SKM-1 (cell line): ENCODE results near the gene TBC1D5.

Source experiments
- DNase-seq: peaks from one replicate; lab custom pipeline; 2025; ENCODE audit not compliant: unreplicated experiment; lab: John Stamatoyannopoulos, UW

Gene TBC1D5

GRCh38 chr3:17190353-17191078 is 551.9 kb downstream of the TBC1D5 start:
- DNase-seq = no peak

GRCh38 chr3:17188378-17188777 is 554.1 kb downstream of the TBC1D5 start:
- no peak for DNase-seq

- no peak for DNase-seq
These were observed 554.7 kb downstream of the TBC1D5 start for GRCh38 chr3:17187589-17188184.

GRCh38 chr3:17183951-17184550 is 558.4 kb downstream of the TBC1D5 start:
- DNase-seq = no peak

- no peak for DNase-seq
These were observed 560.3 kb downstream of the TBC1D5 start for GRCh38 chr3:17182166-17182565.

- no peak for DNase-seq
These were observed 561.0 kb downstream of the TBC1D5 start for GRCh38 chr3:17181413-17181907.

- no peak for DNase-seq
These were observed 562.8 kb downstream of the TBC1D5 start for GRCh38 chr3:17179381-17180205.

GRCh38 chr3:17176757-17177156 is 565.7 kb downstream of the TBC1D5 start:
- no peak for DNase-seq

- no peak for DNase-seq
These were observed 567.1 kb downstream of the TBC1D5 start for GRCh38 chr3:17175187-17175807.

- no peak for DNase-seq
These were observed 576.1 kb downstream of the TBC1D5 start for GRCh38 chr3:17166369-17166768.

- no peak for DNase-seq
These were observed 580.3 kb downstream of the TBC1D5 start for GRCh38 chr3:17162116-17162515.

- DNase-seq = no peak
These were observed 581.8 kb downstream of the TBC1D5 start for GRCh38 chr3:17160597-17160996.

GRCh38 chr3:17158941-17159682 is 583.3 kb downstream of the TBC1D5 start:
- DNase-seq = no peak

- no peak for DNase-seq
These were observed 584.7 kb downstream of the TBC1D5 start for GRCh38 chr3:17157713-17158112.

GRCh38 chr3:17156864-17157263 is 585.6 kb downstream of the TBC1D5 start:
- DNase-seq = no peak

- no peak for DNase-seq
These were observed 586.5 kb downstream of the TBC1D5 start for GRCh38 chr3:17155951-17156350.

- no peak for DNase-seq
These were observed 587.5 kb downstream of the TBC1D5 start for GRCh38 chr3:17154941-17155340.

- DNase-seq = no peak
These were observed 588.2 kb downstream of the TBC1D5 start for GRCh38 chr3:17154221-17154620.

GRCh38 chr3:17153209-17153608 is 589.2 kb downstream of the TBC1D5 start:
- no peak for DNase-seq
